Fibroblast of peridontal ligament (primary cell): ENCODE data around the gene CDH4.

Experiments used
- DNase-seq: peaks from one replicate; pipeline ENCODE4 v3.0.0-alpha.2; 2010; ENCODE audit errors: extremely low read depth

CDH4 gene

DNA sequence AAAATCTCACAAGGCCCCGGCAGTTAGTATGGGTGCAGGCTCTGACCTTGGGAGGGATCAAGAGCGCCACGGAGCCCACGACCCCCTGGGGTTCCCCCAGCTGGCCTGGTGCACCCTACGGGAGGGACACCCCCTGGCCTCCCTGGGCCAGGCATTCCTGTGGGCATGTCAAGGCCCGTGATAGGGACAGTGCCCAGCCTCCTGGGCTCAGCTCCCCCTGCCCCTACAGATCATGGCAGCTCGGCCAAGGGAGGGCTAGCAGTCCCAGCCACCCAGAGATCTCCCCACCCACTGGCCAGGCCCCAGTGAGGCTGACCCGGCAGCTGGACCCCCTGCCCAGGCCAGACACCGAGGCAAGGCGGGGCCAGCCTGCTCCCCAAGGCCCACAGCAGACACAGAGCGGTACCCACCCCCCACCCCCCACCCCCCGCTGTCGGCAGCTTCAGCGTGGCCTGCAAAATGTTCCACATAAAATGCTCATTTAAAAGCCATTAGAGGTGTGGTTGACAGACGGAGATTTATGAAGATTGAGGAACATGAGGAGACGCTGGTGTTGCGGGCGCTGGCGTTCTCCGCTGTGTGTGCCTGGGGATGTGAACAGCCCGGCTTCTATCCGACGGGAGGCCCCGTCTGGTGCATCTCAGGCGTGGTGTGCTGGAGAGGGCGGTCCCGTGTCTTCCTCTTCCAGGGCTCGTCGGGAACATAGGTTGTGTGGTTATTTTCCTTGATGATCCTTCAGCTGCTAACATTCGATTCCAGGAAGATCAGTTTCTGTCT lies 625.1 kb downstream of the CDH4 start:
- DNase-seq, result no peak

GRCh38 chr20:61877776-61878477 lies 625.9 kb downstream of the CDH4 start:
- DNase-seq, result no peak

DNA sequence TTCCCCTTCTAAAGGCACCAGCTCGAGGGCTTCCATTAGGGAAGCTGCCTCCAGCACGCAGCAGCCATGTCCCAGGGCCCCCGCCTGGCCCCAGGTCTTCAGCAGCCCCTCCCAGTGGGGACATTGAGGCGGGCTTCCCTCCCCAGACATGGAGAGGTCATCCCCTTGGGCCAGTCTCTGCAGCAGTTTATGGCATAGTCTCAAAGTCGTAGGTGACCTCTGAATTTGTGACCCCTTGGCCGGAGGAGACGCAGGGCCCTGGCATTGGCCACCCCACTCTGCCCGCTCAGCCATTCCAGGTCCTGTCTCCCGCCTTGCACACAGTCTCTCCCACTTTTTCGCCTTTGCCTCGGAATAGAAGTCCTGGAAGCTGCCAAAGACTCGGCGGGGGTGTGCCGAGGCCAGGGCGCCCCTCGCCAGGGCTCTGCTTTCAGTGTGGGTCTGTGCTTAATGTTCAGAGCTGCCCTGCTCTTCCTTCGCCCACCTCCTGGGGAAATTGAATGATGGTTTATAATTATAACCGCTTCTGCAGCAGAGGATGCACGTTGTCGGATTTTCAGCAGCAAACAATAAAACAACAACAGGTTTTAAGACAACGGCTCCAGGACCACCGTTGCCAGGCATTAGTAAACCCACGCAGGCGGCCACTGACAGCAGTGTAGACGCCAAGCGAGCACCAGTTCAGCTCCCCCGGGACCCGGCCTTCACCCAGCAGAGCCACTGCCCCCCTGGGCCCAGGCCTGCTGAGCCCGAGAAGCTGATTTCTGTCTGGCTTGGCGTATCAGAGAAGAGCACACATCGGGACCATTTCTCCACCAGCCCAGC lies 626.6 kb downstream of the CDH4 start:
- no peak for DNase-seq

DNA sequence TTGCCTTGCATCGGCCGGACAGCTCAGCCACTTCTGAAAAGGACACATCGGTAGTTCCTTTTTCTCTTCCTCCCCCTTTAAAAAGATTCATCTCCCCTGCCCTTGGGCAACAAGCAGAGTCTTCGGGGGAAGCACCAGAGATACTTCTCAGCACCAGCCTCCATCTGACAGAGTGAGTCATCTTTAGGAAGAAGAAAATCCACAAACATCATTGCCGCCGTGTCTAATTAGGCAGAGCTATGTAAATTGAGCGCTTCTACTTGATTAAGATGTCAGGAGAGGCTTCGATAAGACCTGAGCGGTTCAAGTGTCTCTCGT lies 627.2 kb downstream of the CDH4 start:
- DNase-seq, result no peak

- no peak for DNase-seq
These were observed 627.6 kb downstream of the CDH4 start for GRCh38 chr20:61879694-61880093.

DNA sequence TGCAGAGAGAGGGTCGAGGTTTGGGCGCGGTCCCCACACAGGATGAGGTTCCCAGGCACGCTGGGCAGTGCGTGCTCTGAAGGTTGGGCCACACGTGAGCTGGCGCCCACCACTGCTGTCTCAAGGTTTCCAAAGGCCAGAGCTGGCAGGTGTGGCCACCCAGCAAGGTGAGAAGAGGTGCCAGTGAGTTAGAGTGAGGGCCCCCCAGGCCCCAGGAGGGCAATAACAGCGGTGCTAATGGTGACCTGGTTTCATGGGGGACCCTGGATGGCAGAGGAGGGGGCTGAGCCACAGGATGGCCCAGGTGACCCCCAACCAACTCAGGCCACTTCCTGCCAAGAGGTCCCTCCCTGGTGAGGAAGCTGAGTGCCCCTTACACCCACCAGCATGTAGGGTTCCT lies 628.6 kb downstream of the CDH4 start:
- DNase-seq, result no peak

- no peak for DNase-seq
These were observed 629.4 kb downstream of the CDH4 start for GRCh38 chr20:61881416-61881815.

GRCh38 chr20:61881861-61882260 lies 629.8 kb downstream of the CDH4 start:
- no peak for DNase-seq

GRCh38 chr20:61882716-61883615 lies 630.9 kb downstream of the CDH4 start:
- DNase-seq, result no peak

DNA sequence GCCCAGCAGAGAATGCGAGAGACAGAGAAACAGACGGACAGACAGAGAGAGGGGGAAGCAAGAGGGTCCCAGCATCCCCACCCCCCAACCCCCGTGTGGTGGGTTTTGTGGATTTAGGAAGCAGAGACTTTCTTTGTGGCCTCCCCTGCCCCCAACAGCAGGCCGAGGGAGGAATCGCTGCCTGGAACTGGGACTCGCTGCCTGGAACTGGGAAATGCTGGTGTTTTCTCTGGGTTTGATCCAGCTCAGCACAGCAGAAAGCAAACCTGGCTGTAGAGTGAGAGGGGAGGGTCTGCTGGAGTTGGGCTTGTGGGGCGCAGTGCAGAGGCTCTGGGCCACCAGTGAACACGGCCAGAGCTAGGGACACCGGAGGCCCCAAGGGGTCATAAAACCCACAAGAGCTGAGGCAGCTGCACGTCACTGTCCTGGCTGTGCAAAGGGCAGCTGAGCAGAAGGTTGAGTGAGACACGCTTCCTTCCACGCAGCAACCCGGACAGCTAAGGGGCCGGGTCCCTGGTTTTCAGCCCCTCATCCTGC lies 631.9 kb downstream of the CDH4 start:
- no peak for DNase-seq

- DNase-seq, result no peak
These were observed 632.7 kb downstream of the CDH4 start for GRCh38 chr20:61884571-61885389.

GRCh38 chr20:61885759-61886715 lies 634.0 kb downstream of the CDH4 start:
- no peak for DNase-seq

DNA sequence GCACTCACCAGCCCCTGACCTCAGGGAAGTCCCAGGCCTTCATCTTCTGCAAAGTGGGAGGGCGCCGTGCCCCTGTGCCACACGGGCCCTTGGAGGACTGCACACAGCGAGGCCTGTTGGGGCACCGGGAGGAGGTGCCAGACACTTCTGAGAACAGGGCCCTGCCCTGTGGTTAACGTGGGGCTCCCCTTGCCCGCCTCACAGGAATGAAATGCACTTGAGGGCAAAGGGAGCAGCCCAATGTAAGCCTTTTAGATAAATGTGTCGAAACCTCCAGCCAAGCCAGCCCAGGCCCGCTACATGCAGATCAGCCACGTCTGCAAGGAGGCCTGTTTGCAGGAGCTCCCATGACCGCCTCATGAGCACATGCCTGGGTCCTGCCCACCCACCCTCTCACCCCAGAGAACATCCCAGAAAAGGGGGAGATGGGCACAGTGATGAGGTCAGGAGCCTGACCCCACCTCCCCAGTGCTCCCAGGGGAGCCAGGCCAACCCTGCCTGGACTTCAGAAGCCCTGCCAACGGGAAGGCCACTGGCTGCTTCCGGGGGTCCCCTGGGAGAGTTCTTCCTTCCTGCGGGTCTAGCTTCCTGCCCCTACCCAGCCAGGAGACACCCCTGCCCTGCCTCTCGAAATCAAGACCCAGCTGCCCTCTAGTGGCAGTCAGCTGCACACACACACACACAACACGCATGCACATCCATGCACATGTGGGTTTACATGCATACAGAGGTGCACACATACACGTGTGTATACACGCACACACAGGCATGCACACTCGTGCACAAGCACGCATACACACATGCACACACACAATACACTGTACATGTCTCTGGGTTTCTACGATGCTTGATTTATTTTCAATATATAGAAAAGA lies 634.9 kb downstream of the CDH4 start:
- no peak for DNase-seq

- DNase-seq, result no peak
These were observed 635.6 kb downstream of the CDH4 start for GRCh38 chr20:61887596-61888093.

DNA sequence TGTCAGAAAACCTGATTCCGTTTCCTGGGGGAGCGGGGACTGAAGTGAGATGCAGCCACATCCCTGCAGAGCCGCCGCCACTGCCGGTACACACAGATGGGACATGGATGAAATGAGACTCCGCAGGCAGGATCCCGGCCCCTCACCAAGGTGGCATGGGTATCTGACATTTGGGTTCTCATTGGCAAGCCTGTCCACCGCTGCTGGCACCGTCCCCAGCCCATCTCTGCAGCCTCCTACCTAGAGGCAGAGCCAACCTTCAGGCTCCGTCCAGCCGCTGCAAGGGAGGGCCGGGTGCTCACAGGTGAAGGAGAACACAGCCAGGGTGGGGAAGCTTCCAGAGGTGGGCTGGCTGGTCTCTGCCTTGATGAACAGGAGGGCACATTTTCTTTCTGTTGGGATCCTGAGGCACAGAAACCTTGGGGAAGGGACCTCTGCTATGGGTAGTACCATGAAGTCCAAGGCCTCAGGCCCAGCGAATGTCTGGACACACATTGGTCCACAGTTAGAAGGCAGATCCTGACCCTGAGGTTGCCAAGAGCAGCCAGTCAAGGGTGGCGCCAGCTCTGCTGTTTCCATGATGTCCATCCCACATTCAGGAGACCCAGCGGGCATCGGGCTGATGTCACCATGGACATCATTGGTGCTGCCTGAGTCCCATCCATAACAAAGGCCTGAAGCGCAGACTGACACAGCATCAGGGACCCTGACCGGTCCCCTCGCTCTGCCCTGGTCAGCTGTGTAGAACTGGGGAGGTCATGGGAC lies 636.2 kb downstream of the CDH4 start:
- no peak for DNase-seq

GRCh38 chr20:61889659-61890058 lies 637.6 kb downstream of the CDH4 start:
- DNase-seq, result no peak

DNA sequence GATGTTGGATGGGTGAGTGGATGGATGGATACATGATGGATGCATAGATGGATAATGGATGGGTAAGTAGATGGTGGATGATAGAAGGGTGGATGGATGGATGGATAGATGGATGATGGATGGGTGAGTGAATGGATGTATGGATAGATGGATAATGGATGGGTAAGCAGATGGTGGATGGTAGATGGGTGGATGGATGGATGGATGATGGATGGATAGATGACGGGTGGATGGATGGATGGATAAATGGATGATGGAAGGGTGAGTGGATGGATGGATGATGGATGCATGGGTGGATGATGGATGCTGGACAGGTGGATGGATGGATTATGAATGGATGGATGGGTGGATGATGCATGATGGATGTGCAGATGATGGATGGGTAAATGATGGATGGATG lies 638.1 kb downstream of the CDH4 start:
- no peak for DNase-seq
